ENCODE data around the gene ZNF512B. TPM values are rescaled to one million over a fixed set of nuclear protein-coding genes. Genes with fewer than 3 reads are reported as not detected.

ZNF512B gene
- total and polyA plus RNA-seq, 8 donors: 3.5 to 12.1 (median 8.2) TPM

GRCh38 chr20:63934271-63935068 is 35.3 kb downstream of the ZNF512B start:
- no peaks in the 10 kb centered on the region for H3K27me3 ChIP-seq
- H3K9me3 ChIP-seq: no peaks in the 10 kb centered on the region
- intact Hi-C loops (cut with DNase I; ENCODE audit: low total_unique reads): no loop called here
- peaks cover 52 to 98% (median 89%) of the 10 kb centered on the region in 4 donors for H3K36me3 ChIP-seq
- H3K27ac ChIP-seq: no peak overlapping the region
- peaks cover 6 to 36% (median 24%) of the 10 kb centered on the region in 4 donors for H3K4me1 ChIP-seq
- no peak overlapping the region for H3K4me3 ChIP-seq
- WGBS, 5 donors: 84 to 88% (median 84%) methylated on average over 37 of the region's 37 CpGs
- DNase-seq: no peak
- TF ChIP-seq POLR2AphosphoS5 (IDR thresholded peaks at IDR 0.05) (no peak), EP300 (IDR thresholded peaks at IDR 0.05) (no peak), CTCF (IDR thresholded peaks at IDR 0.05) (peak in 1 of 7 experiments; percentile 16), POLR2A (IDR thresholded peaks at IDR 0.05) (no peak)

- Histone ChIP-seq H3K27ac (no peak overlapping the region), H3K4me3 (no peak overlapping the region), H3K9me3 (no peaks in the 10 kb centered on the region), H3K4me1 (peaks cover 6 to 32% (median 20%) of the 10 kb centered on the region in 4 donors), H3K27me3 (no peaks in the 10 kb centered on the region), H3K36me3 (peaks cover 61 to 98% (median 89%) of the 10 kb centered on the region in 4 donors)
- intact Hi-C loops (cut with DNase I; ENCODE audit: low total_unique reads): no loop called here
- no peak for DNase-seq
- WGBS, 5 donors: 51 to 91% (median 84%) methylated on average over 3 to 5 of the region's 5 CpGs
- no peak for TF ChIP-seq CTCF (IDR thresholded peaks at IDR 0.05)
- TF ChIP-seq POLR2A (IDR thresholded peaks at IDR 0.05): no peak
- no peak for TF ChIP-seq POLR2AphosphoS5 (IDR thresholded peaks at IDR 0.05)
These were observed 36.1 kb downstream of the ZNF512B start for GRCh38 chr20:63933646-63934045.

GRCh38 chr20:63932606-63933160 is 37.0 kb downstream of the ZNF512B start:
- intact Hi-C loops (cut with DNase I; ENCODE audit: low total_unique reads): no loop called here
- no peaks in the 10 kb centered on the region for H3K27me3 ChIP-seq
- H3K4me1 ChIP-seq: peaks cover 6 to 23% (median 15%) of the 10 kb centered on the region in 4 donors
- no peak for TF ChIP-seq POLR2A (IDR thresholded peaks at IDR 0.05)
- TF ChIP-seq POLR2AphosphoS5 (IDR thresholded peaks at IDR 0.05): no peak
- 88 to 93% (median 91%) methylated on average over 11 to 17 of the region's 17 CpGs for WGBS, 5 donors
- H3K36me3 ChIP-seq: peaks cover 69 to 98% (median 92%) of the 10 kb centered on the region in 4 donors
- no peak overlapping the region for H3K27ac ChIP-seq
- H3K4me3 ChIP-seq: no peak overlapping the region
- H3K9me3 ChIP-seq: no peaks in the 10 kb centered on the region
- no peak for DNase-seq

- 75 to 94% (median 87%) methylated on average over 17 to 19 of the region's 19 CpGs for WGBS, 5 donors
- peaks cover 72 to 95% (median 92%) of the 10 kb centered on the region in 4 donors for H3K36me3 ChIP-seq
- DNase-seq: no peak
These were observed 38.0 kb downstream of the ZNF512B start for GRCh38 chr20:63931735-63932134.

More at GRCh38 chr20:63931735-63932134, 38.0 kb downstream of the ZNF512B start:
- Histone ChIP-seq H3K4me3 (peak overlapping the region in 1 of 4 donors; percentile 9), H3K4me1 (peaks cover 6 to 20% (median 15%) of the 10 kb centered on the region in 4 donors), H3K27me3 (no peaks in the 10 kb centered on the region), H3K27ac (peak overlapping the region in 4 of 5 donors; percentile 29 to 64 (median 48)), H3K9me3 (no peaks in the 10 kb centered on the region)
- intact Hi-C loops (cut with DNase I; ENCODE audit: low total_unique reads): no loop called here
- TF ChIP-seq POLR2AphosphoS5 (IDR thresholded peaks at IDR 0.05): no peak
- no peak for TF ChIP-seq POLR2A (IDR thresholded peaks at IDR 0.05)
- TF ChIP-seq CTCF (IDR thresholded peaks at IDR 0.05): no peak
- TF ChIP-seq EP300 (IDR thresholded peaks at IDR 0.05): no peak
